Astrocyte (in vitro differentiated cells and primary cell): ENCODE results near the gene MYOCD. TPM values are rescaled to one million over a fixed set of nuclear protein-coding genes. Genes with fewer than 3 reads are reported as not detected.

Experiments used
- DNase-seq: peaks from one replicate; pipeline ENCODE4 v3.0.0-alpha.2; 2010; ENCODE audit warnings: low read depth
- FAIRE-seq: peaks from 2 replicates; lab custom pipeline; 2011; peaks lifted over from hg19 to GRCh38; lab: Jason Lieb, UNC
- H2AFZ ChIP-seq: 2 replicates; pipeline ENCODE4 v1.6.0; 2012; ENCODE audit warnings: low read depth, low read length, inconsistent platforms
- H3K27ac ChIP-seq: 2 replicates; pipeline ENCODE4 v1.5.1; 2011; ENCODE audit warnings: low read depth, low read length, inconsistent platforms
- H3K27me3 ChIP-seq: 2 replicates; pipeline ENCODE4 v1.6.0; 2011; ENCODE audit warnings: low read length, inconsistent platforms; ENCODE audit not compliant: insufficient read depth
- H3K36me3 ChIP-seq: 2 replicates; pipeline ENCODE4 v1.5.1; 2011; ENCODE audit warnings: low read length, inconsistent platforms; ENCODE audit not compliant: insufficient read depth
- H3K4me1 ChIP-seq: 2 replicates; pipeline ENCODE4 v1.5.1; 2011; ENCODE audit warnings: low read length, inconsistent platforms; ENCODE audit not compliant: insufficient read depth
- H3K4me2 ChIP-seq: 2 replicates; pipeline ENCODE4 v1.6.0; 2012; ENCODE audit warnings: low read length, inconsistent platforms
- H3K4me3 ChIP-seq: 2 replicates; pipeline ENCODE4 v1.5.1; 2011; ENCODE audit warnings: low read depth, mild to moderate bottlenecking, low read length, inconsistent platforms; ENCODE audit not compliant: insufficient read depth
- H3K79me2 ChIP-seq: 2 replicates; pipeline ENCODE4 v1.6.0; 2012; ENCODE audit warnings: mild to moderate bottlenecking, low read length, inconsistent platforms; ENCODE audit not compliant: insufficient read depth
- H3K9ac ChIP-seq: 2 replicates; pipeline ENCODE4 v1.6.0; 2012; ENCODE audit warnings: mild to moderate bottlenecking, low read length, inconsistent platforms
- H3K9me3 ChIP-seq: 2 replicates; pipeline ENCODE4 v1.5.1; 2012; ENCODE audit warnings: low read depth, mild to moderate bottlenecking, low read length, inconsistent platforms; ENCODE audit not compliant: insufficient read depth
- H4K20me1 ChIP-seq: 2 replicates; pipeline ENCODE4 v1.6.0; 2012; ENCODE audit warnings: low read length, inconsistent platforms; ENCODE audit not compliant: insufficient read depth
- H3K27ac Mint-ChIP-seq: one replicate; pipeline ENCODE4 v1.8.0; 2021; ENCODE audit warnings: mild to moderate bottlenecking, mixed read lengths; ENCODE audit not compliant: unreplicated experiment
- H3K27me3 Mint-ChIP-seq: one replicate; pipeline ENCODE4 v1.8.0; 2021; ENCODE audit warnings: low read depth, mixed read lengths; ENCODE audit not compliant: unreplicated experiment
- H3K36me3 Mint-ChIP-seq: one replicate; pipeline ENCODE4 v1.8.0; 2021; ENCODE audit warnings: low read depth, mixed read lengths; ENCODE audit not compliant: unreplicated experiment
- H3K4me1 Mint-ChIP-seq: one replicate; pipeline ENCODE4 v1.8.0; 2021; ENCODE audit warnings: low read depth, mixed read lengths; ENCODE audit not compliant: unreplicated experiment
- H3K4me3 Mint-ChIP-seq: one replicate; pipeline ENCODE4 v1.8.0; 2021; ENCODE audit warnings: mild to moderate bottlenecking, moderate library complexity, mixed read lengths; ENCODE audit not compliant: unreplicated experiment
- H3K9me3 Mint-ChIP-seq: one replicate; pipeline ENCODE4 v1.8.0; 2021; ENCODE audit warnings: mild to moderate bottlenecking, mixed read lengths; ENCODE audit not compliant: unreplicated experiment
- CTCF ChIP-seq: IDR thresholded peaks from 2 replicates; pipeline ENCODE4 v1.5.1; 2011; ENCODE audit warnings: low read depth, mild to moderate bottlenecking, inconsistent platforms, low read length, moderate library complexity; ENCODE audit not compliant: insufficient read depth
- EZH2 ChIP-seq: IDR thresholded peaks from 2 replicates; pipeline ENCODE4 v1.6.1; 2012; ENCODE audit warnings: mild to moderate bottlenecking, low read length, inconsistent platforms; ENCODE audit not compliant: insufficient read depth
- total RNA-seq: library from RNA; stranded (reverse); gene quantifications from 2 replicates; pipeline ENCODE4 v1.2.1, GENCODE V29; 2021

Gene MYOCD
- total RNA-seq, 1 donor from 2014 or later = 2.8 TPM

DNA sequence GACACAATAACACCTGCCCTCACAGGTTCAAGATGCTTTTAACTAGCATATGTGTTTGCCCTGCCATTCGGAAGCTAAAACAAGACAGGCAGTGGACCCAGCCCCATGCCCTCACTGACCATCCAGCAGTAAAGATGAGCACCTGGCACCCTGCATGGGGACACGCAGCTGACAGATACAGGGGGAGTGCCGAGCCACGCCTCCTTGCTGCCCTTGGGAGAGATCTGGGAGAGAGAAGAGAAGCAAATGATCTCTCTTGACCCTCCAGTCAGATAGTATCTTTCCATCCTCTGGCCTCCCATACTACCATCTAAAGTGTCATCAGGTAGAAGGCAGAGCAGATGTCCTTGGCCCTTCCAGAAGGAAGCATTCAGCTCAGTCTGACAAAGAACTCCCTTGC, 40.6 kb upstream of the MYOCD start:
- DNase-seq = no peak
- Histone ChIP-seq H3K4me3 (no peak overlapping the region), H3K9ac (no peak overlapping the region), H3K9me3 (no peaks in the 10 kb centered on the region), H2AFZ (no peak overlapping the region), H3K79me2 (no peaks in the 10 kb centered on the region), H3K27me3 (no peaks in the 10 kb centered on the region), H3K4me2 (no peak overlapping the region), H3K4me1 (peaks cover 22% of the 10 kb centered on the region), H3K36me3 (no peaks in the 10 kb centered on the region), H4K20me1 (no peaks in the 10 kb centered on the region), H3K27ac (no peak overlapping the region)
- Mint-ChIP-seq H3K4me3 (no peak overlapping the region), H3K27ac (no peak overlapping the region), H3K36me3 (no peaks in the 10 kb centered on the region), H3K9me3 (peaks cover 2% of the 10 kb centered on the region), H3K27me3 (no peaks in the 10 kb centered on the region), H3K4me1 (peaks cover 30% of the 10 kb centered on the region)
- TF ChIP-seq CTCF = no peak
- no peak for TF ChIP-seq EZH2
- FAIRE-seq = no peak

GRCh38 chr17:12627177-12627629, 38.5 kb upstream of the MYOCD start:
- Mint-ChIP-seq H3K9me3 (peaks cover 2% of the 10 kb centered on the region), H3K27ac (peak overlapping the region; percentile 90), H3K36me3 (no peaks in the 10 kb centered on the region), H3K27me3 (no peaks in the 10 kb centered on the region), H3K4me1 (peaks cover 31% of the 10 kb centered on the region), H3K4me3 (no peak overlapping the region)
- H3K4me3 ChIP-seq = peak overlapping the region; percentile 3
- H4K20me1 ChIP-seq = no peaks in the 10 kb centered on the region
- H3K9me3 ChIP-seq = no peaks in the 10 kb centered on the region
- peak overlapping the region; percentile 97 for H3K27ac ChIP-seq
- H3K27me3 ChIP-seq = no peaks in the 10 kb centered on the region
- H3K4me2 ChIP-seq = peak overlapping the region; percentile 75
- peak; percentile 98 for DNase-seq
- no peak overlapping the region for H2AFZ ChIP-seq
- FAIRE-seq = peak; percentile 88
- peak overlapping the region; percentile 82 for H3K9ac ChIP-seq
- H3K4me1 ChIP-seq = peaks cover 15% of the 10 kb centered on the region
- no peak for TF ChIP-seq CTCF
- no peak for TF ChIP-seq EZH2
- no peaks in the 10 kb centered on the region for H3K79me2 ChIP-seq
- no peaks in the 10 kb centered on the region for H3K36me3 ChIP-seq

DNA sequence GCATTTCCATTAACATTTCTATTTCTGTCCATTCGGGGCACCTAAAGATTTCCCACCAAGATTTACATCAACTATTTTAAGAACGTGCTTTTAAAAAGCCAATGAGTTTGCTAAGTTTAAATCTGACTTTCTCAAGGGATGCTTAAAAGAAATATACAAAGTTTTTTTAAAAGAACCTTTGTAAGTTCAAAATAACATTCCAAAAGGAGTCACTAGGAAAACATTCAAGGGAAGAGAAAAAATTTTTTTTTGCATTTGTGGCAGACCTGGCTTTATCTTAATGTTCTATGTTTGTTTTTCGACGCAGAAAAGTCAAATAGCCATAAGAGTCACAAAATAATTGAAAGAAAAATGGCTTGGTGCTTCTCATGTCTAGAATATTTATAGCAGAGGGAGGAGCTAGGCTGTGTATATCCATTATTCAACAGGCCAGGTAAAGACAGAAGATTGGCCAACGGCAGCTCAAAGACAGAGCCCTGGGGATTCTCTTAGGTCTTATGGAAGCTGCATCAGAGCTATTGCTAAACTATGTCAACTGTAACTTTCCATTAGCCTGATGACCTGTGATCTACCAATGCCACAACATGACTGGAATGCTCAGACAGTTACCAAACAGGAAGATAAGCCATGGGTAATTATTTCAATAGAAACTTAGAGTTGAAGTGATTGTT, 37.8 kb upstream of the MYOCD start:
- FAIRE-seq (peak; percentile 87), DNase-seq (peak; percentile 89)
- H3K27ac ChIP-seq = peak overlapping the region; percentile 97
- H2AFZ ChIP-seq = no peak overlapping the region
- Mint-ChIP-seq H3K36me3 (no peaks in the 10 kb centered on the region), H3K4me1 (peaks cover 27% of the 10 kb centered on the region), H3K27ac (peak overlapping the region; percentile 90), H3K27me3 (no peaks in the 10 kb centered on the region), H3K4me3 (no peak overlapping the region), H3K9me3 (peaks cover 5% of the 10 kb centered on the region)
- no peaks in the 10 kb centered on the region for H3K9me3 ChIP-seq
- no peaks in the 10 kb centered on the region for H4K20me1 ChIP-seq
- no peaks in the 10 kb centered on the region for H3K36me3 ChIP-seq
- H3K9ac ChIP-seq = peak overlapping the region; percentile 82
- H3K27me3 ChIP-seq = no peaks in the 10 kb centered on the region
- peaks cover 15% of the 10 kb centered on the region for H3K4me1 ChIP-seq
- TF ChIP-seq EZH2 = no peak
- TF ChIP-seq CTCF = no peak
- H3K4me3 ChIP-seq = peak overlapping the region; percentile 3
- no peaks in the 10 kb centered on the region for H3K79me2 ChIP-seq
- peak overlapping the region; percentile 75 for H3K4me2 ChIP-seq
